ENCODE measurements around the gene MRPL52. TPM values are rescaled to one million over a fixed set of nuclear protein-coding genes. Genes with fewer than 3 reads are reported as not detected.
A peak's percentile ranks its signal among the peaks of the same experiment; 100 is the strongest.

MRPL52 gene
- total RNA-seq, 1 donor from 2014 or later: 182 TPM

DNA sequence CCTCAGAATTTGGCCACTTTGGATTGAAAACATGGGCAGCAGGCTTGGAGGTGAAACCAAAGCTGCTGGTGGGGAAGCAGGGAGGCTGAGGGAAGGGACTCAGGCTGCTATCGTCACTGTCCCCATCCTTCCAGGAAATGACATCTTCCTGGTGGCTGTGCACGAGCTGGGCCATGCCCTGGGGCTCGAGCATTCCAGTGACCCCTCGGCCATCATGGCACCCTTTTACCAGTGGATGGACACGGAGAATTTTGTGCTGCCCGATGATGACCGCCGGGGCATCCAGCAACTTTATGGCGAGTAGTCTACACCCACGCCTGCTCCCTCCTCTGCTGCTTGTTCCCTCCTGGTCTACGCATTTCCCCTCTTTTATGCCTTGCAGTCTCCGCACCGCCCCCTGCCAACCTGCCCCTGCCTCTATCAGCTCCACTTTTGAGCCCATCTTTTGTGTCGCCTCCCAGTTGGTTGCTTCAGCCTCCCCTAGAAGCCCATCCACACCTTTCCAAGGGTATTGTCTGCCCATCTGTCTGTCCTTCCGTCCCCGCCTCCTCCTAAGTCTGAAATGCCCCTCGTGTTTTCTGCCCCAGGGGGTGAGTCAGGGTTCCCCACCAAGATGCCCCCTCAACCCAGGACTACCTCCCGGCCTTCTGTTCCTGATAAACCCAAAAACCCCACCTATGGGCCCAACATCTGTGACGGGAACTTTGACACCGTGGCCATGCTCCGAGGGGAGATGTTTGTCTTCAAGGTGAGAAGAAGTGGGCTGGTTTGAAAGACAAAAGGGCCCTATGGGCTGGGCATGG is 13.6 kb downstream of the MRPL52 start:
- no peak overlapping the region for H3K4me2 ChIP-seq (ENCODE audit: low read length)
- peaks cover 71% of the 10 kb centered on the region for H4K20me1 ChIP-seq (ENCODE audit: insufficient read depth, low read length)
- Mint-ChIP-seq H3K9me3 (ENCODE audit: unreplicated experiment) (peaks cover 4% of the 10 kb centered on the region), H3K4me3 (ENCODE audit: unreplicated experiment) (no peak overlapping the region), H3K36me3 (ENCODE audit: low read depth, unreplicated experiment) (peaks cover 25% of the 10 kb centered on the region), H3K27me3 (ENCODE audit: low read depth, unreplicated experiment) (no peaks in the 10 kb centered on the region), H3K27ac (ENCODE audit: unreplicated experiment) (peak overlapping the region; percentile 58), H3K4me1 (ENCODE audit: low read depth, unreplicated experiment) (peaks cover 30% of the 10 kb centered on the region)
- no peak overlapping the region for H3K27ac ChIP-seq (ENCODE audit: low read depth, low read length)
- peaks cover 39% of the 10 kb centered on the region for H3K4me1 ChIP-seq (ENCODE audit: insufficient read depth, low read length)
- no peak overlapping the region for H2AFZ ChIP-seq (ENCODE audit: low read depth, low read length)
- FAIRE-seq (no peak), DNase-seq (ENCODE audit: low read depth) (no peak)
- H3K36me3 ChIP-seq (ENCODE audit: insufficient read depth, low read length): peaks cover 57% of the 10 kb centered on the region
- no peak overlapping the region for H3K4me3 ChIP-seq (ENCODE audit: insufficient read depth, low read depth, low read length)
- no peak for TF ChIP-seq EZH2 (IDR thresholded peaks at IDR 0.05; ENCODE audit: insufficient read depth, low read length)
- TF ChIP-seq, protein P1, sequence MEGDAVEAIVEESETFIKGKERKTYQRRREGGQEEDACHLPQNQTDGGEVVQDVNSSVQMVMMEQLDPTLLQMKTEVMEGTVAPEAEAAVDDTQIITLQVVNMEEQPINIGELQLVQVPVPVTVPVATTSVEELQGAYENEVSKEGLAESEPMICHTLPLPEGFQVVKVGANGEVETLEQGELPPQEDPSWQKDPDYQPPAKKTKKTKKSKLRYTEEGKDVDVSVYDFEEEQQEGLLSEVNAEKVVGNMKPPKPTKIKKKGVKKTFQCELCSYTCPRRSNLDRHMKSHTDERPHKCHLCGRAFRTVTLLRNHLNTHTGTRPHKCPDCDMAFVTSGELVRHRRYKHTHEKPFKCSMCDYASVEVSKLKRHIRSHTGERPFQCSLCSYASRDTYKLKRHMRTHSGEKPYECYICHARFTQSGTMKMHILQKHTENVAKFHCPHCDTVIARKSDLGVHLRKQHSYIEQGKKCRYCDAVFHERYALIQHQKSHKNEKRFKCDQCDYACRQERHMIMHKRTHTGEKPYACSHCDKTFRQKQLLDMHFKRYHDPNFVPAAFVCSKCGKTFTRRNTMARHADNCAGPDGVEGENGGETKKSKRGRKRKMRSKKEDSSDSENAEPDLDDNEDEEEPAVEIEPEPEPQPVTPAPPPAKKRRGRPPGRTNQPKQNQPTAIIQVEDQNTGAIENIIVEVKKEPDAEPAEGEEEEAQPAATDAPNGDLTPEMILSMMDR (IDR thresholded peaks at IDR 0.05; ENCODE audit: insufficient read depth, low read depth, low read length): no peak
- H3K79me2 ChIP-seq (ENCODE audit: insufficient read depth, low read length): peaks cover 77% of the 10 kb centered on the region
- H3K9ac ChIP-seq (ENCODE audit: low read length): peak overlapping the region; percentile 41
- no peaks in the 10 kb centered on the region for H3K9me3 ChIP-seq (ENCODE audit: insufficient read depth, low read depth, low read length)
- no peaks in the 10 kb centered on the region for H3K27me3 ChIP-seq (ENCODE audit: insufficient read depth, low read length)

DNA sequence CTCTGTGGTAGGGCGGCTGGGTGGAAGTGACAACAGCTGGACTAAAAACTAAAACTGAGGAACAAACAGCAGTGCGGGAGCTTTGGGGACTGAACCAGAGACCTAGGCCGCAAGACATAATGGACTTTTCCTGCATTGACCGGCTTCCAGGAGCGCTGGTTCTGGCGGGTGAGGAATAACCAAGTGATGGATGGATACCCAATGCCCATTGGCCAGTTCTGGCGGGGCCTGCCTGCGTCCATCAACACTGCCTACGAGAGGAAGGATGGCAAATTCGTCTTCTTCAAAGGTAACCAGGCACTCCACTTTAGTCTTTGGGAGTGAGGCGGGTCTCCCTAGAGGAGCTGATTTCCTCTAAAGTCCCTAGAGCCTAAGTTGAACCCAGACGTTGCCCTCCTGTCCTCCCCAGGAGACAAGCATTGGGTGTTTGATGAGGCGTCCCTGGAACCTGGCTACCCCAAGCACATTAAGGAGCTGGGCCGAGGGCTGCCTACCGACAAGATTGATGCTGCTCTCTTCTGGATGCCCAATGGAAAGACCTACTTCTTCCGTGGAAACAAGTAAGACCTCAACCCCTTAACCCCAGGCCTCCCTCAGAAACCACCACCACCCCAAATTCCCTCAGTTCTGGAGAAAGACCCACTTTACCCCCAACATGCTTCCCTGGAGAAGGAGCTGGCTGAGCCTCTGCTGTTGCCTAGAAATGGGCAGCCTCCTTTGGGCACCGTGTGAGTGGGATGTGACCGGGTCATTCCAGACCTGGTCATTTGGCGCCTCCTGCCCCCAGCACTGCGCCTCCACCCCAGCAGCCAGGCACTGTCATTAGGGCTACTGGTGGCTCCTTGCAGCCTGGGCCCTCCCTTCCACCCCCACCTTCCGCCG is 14.8 kb downstream of the MRPL52 start:
- Mint-ChIP-seq H3K4me3 (ENCODE audit: unreplicated experiment) (no peak overlapping the region), H3K27me3 (ENCODE audit: low read depth, unreplicated experiment) (no peaks in the 10 kb centered on the region), H3K27ac (ENCODE audit: unreplicated experiment) (peak overlapping the region; percentile 66), H3K9me3 (ENCODE audit: unreplicated experiment) (peaks cover 4% of the 10 kb centered on the region), H3K36me3 (ENCODE audit: low read depth, unreplicated experiment) (peaks cover 19% of the 10 kb centered on the region), H3K4me1 (ENCODE audit: low read depth, unreplicated experiment) (peaks cover 26% of the 10 kb centered on the region)
- Histone ChIP-seq H3K27ac (ENCODE audit: low read depth, low read length) (no peak overlapping the region), H2AFZ (ENCODE audit: low read depth, low read length) (no peak overlapping the region), H3K9ac (ENCODE audit: low read length) (no peak overlapping the region), H3K4me1 (ENCODE audit: insufficient read depth, low read length) (peaks cover 41% of the 10 kb centered on the region), H3K79me2 (ENCODE audit: insufficient read depth, low read length) (peaks cover 66% of the 10 kb centered on the region), H3K27me3 (ENCODE audit: insufficient read depth, low read length) (no peaks in the 10 kb centered on the region), H3K36me3 (ENCODE audit: insufficient read depth, low read length) (peaks cover 55% of the 10 kb centered on the region), H3K9me3 (ENCODE audit: insufficient read depth, low read depth, low read length) (no peaks in the 10 kb centered on the region), H3K4me3 (ENCODE audit: insufficient read depth, low read depth, low read length) (no peak overlapping the region), H4K20me1 (ENCODE audit: insufficient read depth, low read length) (peaks cover 59% of the 10 kb centered on the region), H3K4me2 (ENCODE audit: low read length) (no peak overlapping the region)
- FAIRE-seq: no peak
- TF ChIP-seq, protein P1 (IDR thresholded peaks at IDR 0.05; ENCODE audit: insufficient read depth, low read depth, low read length): no peak
- TF ChIP-seq EZH2 (IDR thresholded peaks at IDR 0.05; ENCODE audit: insufficient read depth, low read length): no peak
- no peak for DNase-seq (ENCODE audit: low read depth)

Measured in astrocyte (in vitro differentiated cells and primary cell).